Activated CD8-positive, alpha-beta T cell treated with anti-CD3 and anti-CD28 coated beads for 36 hours (primary cell): ENCODE measurements around the gene ITPKB. TPM values are rescaled to one million over a fixed set of nuclear protein-coding genes. Genes with fewer than 3 reads are reported as not detected.
A peak's percentile ranks its signal among the peaks of the same experiment; 100 is the strongest.

Experiments used
- ATAC-seq: fragments of 200-7000 bp; cut with Tn5 transposase; one replicate; pipeline ENCODE4 v1.10.0; 2021; ENCODE audit warnings: mild to moderate bottlenecking, moderate library complexity
- CTCF ChIA-PET: fragments of 350-600 bp; sonication (Branson Sonifier 250); formaldehyde crosslinking; loops from one replicate; lab custom pipeline; 2021; ENCODE audit warnings: antibody characterized with exemption; lab: Charles Lee
- POLR2A ChIA-PET: fragments of 350-600 bp; sonication (Branson Sonifier 250); formaldehyde crosslinking; loops from one replicate; lab custom pipeline; 2021; ENCODE audit warnings: antibody characterized with exemption; lab: Charles Lee
- DNase-seq: peaks from one replicate; pipeline ENCODE4 v3.0.0-alpha.2; 2020
- H3K27ac Mint-ChIP-seq: one replicate; pipeline ENCODE4 v1.8.0; 2021; ENCODE audit warnings: mild to moderate bottlenecking, mixed read lengths
- H3K27me3 Mint-ChIP-seq: one replicate; pipeline ENCODE4 v1.8.0; 2021; ENCODE audit warnings: mixed read lengths
- H3K36me3 Mint-ChIP-seq: one replicate; pipeline ENCODE4 v1.8.0; 2021; ENCODE audit warnings: low read depth, mixed read lengths
- H3K4me1 Mint-ChIP-seq: one replicate; pipeline ENCODE4 v1.8.0; 2021; ENCODE audit warnings: low read depth, mixed read lengths
- H3K4me3 Mint-ChIP-seq: one replicate; pipeline ENCODE4 v1.8.0; 2021; ENCODE audit warnings: mild to moderate bottlenecking, moderate library complexity, mixed read lengths
- H3K9me3 Mint-ChIP-seq: one replicate; pipeline ENCODE4 v1.8.0; 2021; ENCODE audit warnings: mixed read lengths
- CTCF ChIP-seq: fragments of 200-600 bp; IDR thresholded peaks from one replicate; pipeline ENCODE4 v1.8.0; 2022; ENCODE audit warnings: antibody characterized with exemption, mild to moderate bottlenecking
- intact Hi-C: fragments of 100-400 bp; cut with micrococcal nuclease; formaldehyde crosslinking; loops from one replicate; pipeline ENCODE4 v1.10.0; 2022
- total RNA-seq, 2 experiments: library from RNA; stranded (reverse); gene quantifications; one replicate each; pipeline ENCODE4 v1.2.3, GENCODE V29; 2021

ITPKB gene
- total RNA-seq, 2 experiments from 2014 or later, result 40.8 to 42.6 TPM

GRCh38 chr1:226661271-226661670 is 77.8 kb downstream of the ITPKB start:
- H3K27me3 Mint-ChIP-seq, result no peaks in the 10 kb centered on the region
- ChIA-PET CTCF (interaction anchor here (0.8 to 3.3 kb wide), 13 partner anchors 10 to 222 kb away, joined by 3 to 22 read pairs (median 5); partner anchors contain the start of gene ITPKB), POLR2A (interaction anchor here (1.0 to 5.1 kb wide), 12 partner anchors 11 to 72 kb away, joined by 3 to 56 read pairs (median 4); no protein-coding TSS in a partner anchor)
- DNase-seq (peak; percentile 36), ATAC-seq (no peak)
- H3K9me3 Mint-ChIP-seq, result no peaks in the 10 kb centered on the region
- H3K27ac Mint-ChIP-seq, result peak overlapping the region; percentile 96
- intact Hi-C loops, result no loop called here
- H3K36me3 Mint-ChIP-seq, result peaks cover 28% of the 10 kb centered on the region
- H3K4me3 Mint-ChIP-seq, result no peak overlapping the region
- H3K4me1 Mint-ChIP-seq, result peaks cover 98% of the 10 kb centered on the region
- no peak for TF ChIP-seq CTCF

- DNase-seq, result peak; percentile 35
- TF ChIP-seq CTCF, result no peak
- no peak for ATAC-seq
- CTCF ChIA-PET, result interaction anchor here (0.8 to 3.3 kb wide), 10 partner anchors 11 to 168 kb away, joined by 3 to 22 read pairs (median 7); no protein-coding TSS in a partner anchor
- POLR2A ChIA-PET, result interaction anchor here (1.0 to 5.1 kb wide), 10 partner anchors 10 to 73 kb away, joined by 3 to 56 read pairs (median 4); no protein-coding TSS in a partner anchor
- peaks cover 98% of the 10 kb centered on the region for H3K4me1 Mint-ChIP-seq
- peak overlapping the region; percentile 14 for H3K4me3 Mint-ChIP-seq
- no peaks in the 10 kb centered on the region for H3K9me3 Mint-ChIP-seq
- peaks cover 28% of the 10 kb centered on the region for H3K36me3 Mint-ChIP-seq
- no peaks in the 10 kb centered on the region for H3K27me3 Mint-ChIP-seq
- intact Hi-C loops, result no loop called here
- peak overlapping the region; percentile 96 for H3K27ac Mint-ChIP-seq
Observed at GRCh38 chr1:226660410-226661182, 78.5 kb downstream of the ITPKB start.

- Mint-ChIP-seq H3K36me3 (peaks cover 24% of the 10 kb centered on the region), H3K27ac (peak overlapping the region; percentile 96), H3K27me3 (no peaks in the 10 kb centered on the region), H3K4me3 (no peak overlapping the region), H3K9me3 (no peaks in the 10 kb centered on the region), H3K4me1 (peaks cover 94% of the 10 kb centered on the region)
- DNase-seq (no peak), ATAC-seq (no peak)
- ChIA-PET CTCF (interaction anchor here (1.2 to 2.1 kb wide), 4 partner anchors 15 to 27 kb away, joined by 3 to 9 read pairs (median 4); no protein-coding TSS in a partner anchor), POLR2A (interaction anchor here (0.6 to 3.4 kb wide), 4 partner anchors 11 to 70 kb away, joined by 3 to 17 read pairs (median 3); no protein-coding TSS in a partner anchor)
- intact Hi-C loops, result no loop called here
- no peak for TF ChIP-seq CTCF
Observed at GRCh38 chr1:226659641-226660040, 79.4 kb downstream of the ITPKB start.

- DNase-seq, result no peak
- POLR2A ChIA-PET, result interaction anchor here (0.6 to 3.4 kb wide), 6 partner anchors 10 to 71 kb away, joined by 3 to 17 read pairs (median 3); no protein-coding TSS in a partner anchor
Observed at GRCh38 chr1:226659136-226659535, 79.9 kb downstream of the ITPKB start.

More at GRCh38 chr1:226659136-226659535, 79.9 kb downstream of the ITPKB start:
- TF ChIP-seq CTCF, result no peak
- CTCF ChIA-PET, result interaction anchor here (1.2 to 2.1 kb wide), 4 partner anchors 15 to 26 kb away, joined by 3 to 9 read pairs (median 4); no protein-coding TSS in a partner anchor
- Mint-ChIP-seq H3K27ac (peak overlapping the region; percentile 96), H3K9me3 (no peaks in the 10 kb centered on the region), H3K4me1 (peaks cover 89% of the 10 kb centered on the region), H3K36me3 (peaks cover 24% of the 10 kb centered on the region), H3K27me3 (no peaks in the 10 kb centered on the region), H3K4me3 (no peak overlapping the region)
- intact Hi-C loops, result no loop called here
- ATAC-seq, result no peak
